Omental fat pad (tissue), 4 donors: Measurements from ENCODE around the gene GRID1. TPM values are rescaled to one million over a fixed set of nuclear protein-coding genes. Genes with fewer than 3 reads are reported as not detected.

ENCODE experiments used
- ATAC-seq: fragments of 150-250 bp; one replicate; pipeline ENCODE4 v1.9.1; 2016; ENCODE audit warnings: mild to moderate bottlenecking, moderate library complexity; ENCODE audit not compliant: low FRiP score
- DNase-seq: peaks from one replicate; pipeline ENCODE4 v3.0.0-alpha.2; 2019; ENCODE audit warnings: low spot score
- total RNA-seq, 4 donors: library from RNA; depleted of rRNA; stranded (reverse); fragments of >200 nt; gene quantifications; one replicate each; pipeline ENCODE4 v1.1.0, GENCODE V29; 2016
- TF ChIP-seq, protein P1 (sequence below), 3 donors: fragments of 450-650 bp; IDR thresholded peaks; one replicate each; pipeline ENCODE4 v1.5.1; 2016 to 2017; ENCODE audit warnings: antibody characterized with exemption in 3 of 3, mild to moderate bottlenecking in 3 of 3, moderate library complexity in 2 of 3

Gene GRID1
- total RNA-seq, 4 donors from 2014 or later: 1.5 to 3.5 (median 2.4) TPM

DNA sequence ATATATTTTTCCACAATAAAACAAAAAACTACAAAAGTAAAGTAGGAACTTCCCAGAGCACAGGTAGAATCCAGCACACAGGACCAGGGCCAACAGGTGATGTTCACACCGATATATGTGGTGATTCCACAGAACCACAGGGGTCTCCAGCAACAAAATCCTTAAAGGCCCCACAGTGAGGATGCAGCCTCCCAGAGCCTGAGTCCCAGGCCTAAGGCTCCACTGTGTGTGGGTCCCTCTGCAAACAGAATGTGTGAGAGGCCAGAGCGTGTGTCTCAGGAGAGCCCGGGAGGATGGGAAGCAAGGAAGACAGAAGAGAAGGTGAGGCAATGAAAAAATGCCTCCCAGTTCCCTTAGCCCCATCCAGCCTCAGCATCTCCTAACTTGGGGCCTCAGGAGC lies 173.9 kb downstream of the GRID1 start:
- ATAC-seq (no peak), DNase-seq (no peak)
- TF ChIP-seq, protein P1, sequence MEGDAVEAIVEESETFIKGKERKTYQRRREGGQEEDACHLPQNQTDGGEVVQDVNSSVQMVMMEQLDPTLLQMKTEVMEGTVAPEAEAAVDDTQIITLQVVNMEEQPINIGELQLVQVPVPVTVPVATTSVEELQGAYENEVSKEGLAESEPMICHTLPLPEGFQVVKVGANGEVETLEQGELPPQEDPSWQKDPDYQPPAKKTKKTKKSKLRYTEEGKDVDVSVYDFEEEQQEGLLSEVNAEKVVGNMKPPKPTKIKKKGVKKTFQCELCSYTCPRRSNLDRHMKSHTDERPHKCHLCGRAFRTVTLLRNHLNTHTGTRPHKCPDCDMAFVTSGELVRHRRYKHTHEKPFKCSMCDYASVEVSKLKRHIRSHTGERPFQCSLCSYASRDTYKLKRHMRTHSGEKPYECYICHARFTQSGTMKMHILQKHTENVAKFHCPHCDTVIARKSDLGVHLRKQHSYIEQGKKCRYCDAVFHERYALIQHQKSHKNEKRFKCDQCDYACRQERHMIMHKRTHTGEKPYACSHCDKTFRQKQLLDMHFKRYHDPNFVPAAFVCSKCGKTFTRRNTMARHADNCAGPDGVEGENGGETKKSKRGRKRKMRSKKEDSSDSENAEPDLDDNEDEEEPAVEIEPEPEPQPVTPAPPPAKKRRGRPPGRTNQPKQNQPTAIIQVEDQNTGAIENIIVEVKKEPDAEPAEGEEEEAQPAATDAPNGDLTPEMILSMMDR (IDR thresholded peaks at IDR 0.05): no peak

DNA sequence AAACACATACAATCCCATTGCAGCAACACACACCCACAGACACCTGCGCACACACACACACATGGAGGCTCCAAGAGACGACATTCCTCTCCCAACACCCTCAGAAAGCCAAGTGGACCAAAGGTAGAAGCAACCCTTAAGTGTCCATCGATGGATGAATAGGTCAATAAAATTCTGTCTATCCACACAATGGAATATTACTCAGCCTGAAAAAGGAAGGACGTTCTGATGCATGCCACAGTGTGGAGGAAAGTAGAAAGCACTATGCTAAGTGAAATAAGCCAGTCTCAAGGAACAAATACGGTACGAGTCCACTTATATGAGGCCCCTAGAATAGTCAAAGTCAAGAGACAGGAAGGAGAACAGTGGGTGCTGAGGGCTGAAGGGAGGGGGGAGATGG lies 174.4 kb downstream of the GRID1 start:
- DNase-seq: no peak
- no peak for ATAC-seq
- TF ChIP-seq, protein P1 (IDR thresholded peaks at IDR 0.05): no peak

DNA sequence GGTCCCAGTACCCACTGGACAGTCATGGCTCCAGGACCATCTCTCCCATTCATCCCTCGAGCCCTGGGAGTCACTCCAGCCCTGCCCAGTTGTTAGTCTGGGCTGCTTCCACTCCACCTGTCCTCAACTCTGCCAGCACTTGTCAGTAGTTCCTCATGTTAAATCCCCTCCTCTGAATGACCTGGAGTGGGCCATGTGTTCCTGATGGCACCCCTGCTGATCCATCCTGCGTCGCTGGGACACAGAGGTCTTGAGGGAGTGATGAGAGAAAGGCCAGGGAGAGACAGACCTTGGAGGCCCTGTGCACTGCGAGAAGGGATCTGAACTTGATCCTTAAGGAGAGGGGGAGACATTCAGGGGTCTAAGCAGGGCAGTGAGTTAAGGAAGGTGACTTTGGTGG lies 174.9 kb downstream of the GRID1 start:
- TF ChIP-seq, protein P1 (IDR thresholded peaks at IDR 0.05): no peak
- DNase-seq (no peak), ATAC-seq (no peak)

DNA sequence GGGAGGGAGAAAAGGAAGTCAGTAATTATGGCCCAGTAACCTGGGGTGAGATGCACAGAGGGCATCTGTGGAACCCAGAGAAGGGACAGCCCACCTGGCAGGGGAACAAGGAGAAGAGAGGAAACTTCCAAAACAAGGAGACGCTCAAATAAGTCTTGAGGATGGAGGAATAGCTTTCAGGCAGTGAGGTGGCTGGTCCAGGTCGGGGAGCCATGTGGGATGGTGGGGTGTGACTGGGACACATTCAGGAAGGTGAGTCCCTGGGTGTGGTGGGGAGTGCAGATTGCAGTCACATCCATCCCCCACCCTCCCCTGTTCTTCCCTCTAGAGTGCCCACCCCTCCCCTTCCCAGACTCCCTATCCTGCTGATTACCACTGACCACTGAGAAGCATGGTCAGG lies 175.4 kb downstream of the GRID1 start:
- no peak for ATAC-seq
- TF ChIP-seq, protein P1 (IDR thresholded peaks at IDR 0.05): no peak
- no peak for DNase-seq

DNA sequence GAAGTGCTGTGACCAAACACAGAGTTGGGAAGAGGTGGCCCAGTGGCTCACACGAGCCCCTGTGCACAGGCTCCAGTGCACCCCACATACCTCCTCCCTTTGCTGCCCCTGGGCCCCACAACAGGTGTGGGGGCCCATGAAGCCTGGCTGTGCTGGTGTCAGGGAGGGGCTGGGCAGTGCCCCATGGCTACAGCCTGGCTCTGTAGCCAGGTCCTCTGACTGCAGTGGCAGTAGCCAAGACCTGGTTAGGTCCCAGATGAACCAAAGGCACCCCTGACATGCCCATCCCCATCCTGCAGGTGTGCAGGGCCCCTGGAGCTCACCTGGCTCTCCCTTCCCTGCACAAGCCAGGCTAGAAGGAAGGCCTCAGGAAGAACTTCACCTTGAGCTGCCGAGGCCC lies 176.3 kb downstream of the GRID1 start:
- TF ChIP-seq, protein P1 (IDR thresholded peaks at IDR 0.05): no peak
- ATAC-seq: no peak
- no peak for DNase-seq

DNA sequence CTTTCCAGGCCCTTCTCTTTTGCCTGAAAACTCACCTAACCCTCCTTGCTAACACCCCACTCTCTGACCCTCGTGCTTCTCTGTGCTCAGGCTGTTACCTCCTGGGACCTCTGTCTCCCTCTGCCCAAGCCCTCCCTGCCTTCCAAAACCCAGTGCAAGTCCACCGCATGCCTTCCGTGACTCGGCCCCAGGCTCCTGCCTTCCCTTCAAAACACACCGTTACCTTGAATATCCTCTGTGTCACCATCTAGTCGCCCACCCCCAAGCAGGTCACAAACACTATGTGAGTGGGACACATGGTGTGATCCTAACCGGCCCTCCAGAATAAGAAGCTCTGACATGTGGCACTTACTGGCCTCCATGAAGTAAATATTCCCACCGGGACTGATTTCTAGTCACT lies 176.7 kb downstream of the GRID1 start:
- DNase-seq: no peak

More for the DNA sequence above, 176.7 kb downstream of the GRID1 start:
- no peak for ATAC-seq
- TF ChIP-seq, protein P1 (IDR thresholded peaks at IDR 0.05): no peak
